Colonic mucosa (tissue), 4 donors: ENCODE measurements around the gene TRAPPC12. TPM values are rescaled to one million over a fixed set of nuclear protein-coding genes. Genes with fewer than 3 reads are reported as not detected.

ENCODE experiments used
- DNase-seq: peaks from one replicate; pipeline ENCODE4 v3.0.0-alpha.2; 2020
- H3K27ac ChIP-seq: fragments of 200-600 bp; one replicate; pipeline ENCODE4 v1.8.0; 2021
- H3K27me3 ChIP-seq: fragments of 200-600 bp; one replicate; pipeline ENCODE4 v1.8.0; 2021
- H3K36me3 ChIP-seq: fragments of 200-600 bp; one replicate; pipeline ENCODE4 v1.8.0; 2021
- H3K4me1 ChIP-seq: fragments of 200-600 bp; one replicate; pipeline ENCODE4 v1.8.0; 2021; ENCODE audit warnings: mild to moderate bottlenecking
- H3K4me3 ChIP-seq: fragments of 200-600 bp; one replicate; pipeline ENCODE4 v1.8.0; 2021
- H3K9ac ChIP-seq, 2 donors: one replicate each; pipeline ENCODE4 v1.7.0; 2013; ENCODE audit warnings: control low read depth in 2 of 2, low read depth in 2 of 2, low read length in 2 of 2
- H3K9me3 ChIP-seq: fragments of 200-600 bp; one replicate; pipeline ENCODE4 v1.8.0; 2021
- CTCF ChIP-seq: fragments of 200-600 bp; IDR thresholded peaks from one replicate; pipeline ENCODE4 v1.8.0; 2022; ENCODE audit warnings: antibody characterized with exemption, mild to moderate bottlenecking
- intact Hi-C: fragments of 100-400 bp; cut with DNase I; formaldehyde crosslinking; loops from one replicate; pipeline ENCODE4 v1.14.1; 2022
- total RNA-seq, 2 donors: library from RNA; stranded (reverse); fragmentation: NEBNext Ultra II Directional in 1 of 2; extraction: Animal tissue kit (Norgen Biotek cat#: 25700) in 1 of 2; gene quantifications; one replicate each; pipeline ENCODE4 v1.2.1, GENCODE V29; 2021
- donor health status: healthy.
- donor health status: DM: no; HTN: no; CAD: no.
- donor health status: DM: no; HTN: no; CAD: no.

The TRAPPC12 gene
- total RNA-seq, 2 donors from 2014 or later = 59.1 to 91.5 TPM

DNA sequence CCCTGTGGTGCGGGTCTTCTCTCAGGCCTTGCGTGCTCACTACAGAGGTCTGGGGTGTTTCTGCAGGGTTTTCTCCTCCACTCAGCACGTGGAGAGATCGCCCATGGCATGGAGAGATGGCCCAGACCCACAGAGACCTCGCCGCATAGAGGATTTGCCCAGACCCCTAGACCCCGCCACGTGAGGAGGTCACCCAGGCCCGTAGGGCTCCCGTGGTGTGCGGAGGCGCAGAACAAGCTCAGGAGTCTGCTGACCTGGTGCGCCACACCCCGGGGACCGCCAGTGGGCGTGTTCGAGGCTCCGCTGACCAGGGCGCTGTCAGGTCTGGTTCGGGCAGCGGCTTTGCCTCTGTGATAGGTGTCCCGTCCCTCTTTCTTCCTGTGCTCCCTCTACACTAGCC, 75.3 kb downstream of the TRAPPC12 start:
- H3K9ac ChIP-seq = no peak overlapping the region
- intact Hi-C loops = no loop called here
- no peak overlapping the region for H3K4me3 ChIP-seq
- H3K27me3 ChIP-seq = no peaks in the 10 kb centered on the region
- no peak for TF ChIP-seq CTCF
- no peaks in the 10 kb centered on the region for H3K36me3 ChIP-seq
- no peaks in the 10 kb centered on the region for H3K9me3 ChIP-seq
- no peaks in the 10 kb centered on the region for H3K4me1 ChIP-seq
- no peak for DNase-seq
- no peak overlapping the region for H3K27ac ChIP-seq

- Histone ChIP-seq H3K27ac (no peak overlapping the region), H3K9ac (no peak overlapping the region), H3K4me3 (no peak overlapping the region), H3K4me1 (no peaks in the 10 kb centered on the region), H3K36me3 (no peaks in the 10 kb centered on the region), H3K27me3 (no peaks in the 10 kb centered on the region), H3K9me3 (no peaks in the 10 kb centered on the region)
- TF ChIP-seq CTCF = no peak
- intact Hi-C loops = no loop called here
- DNase-seq = no peak
Measured at GRCh38 chr2:3456125-3456524, 76.6 kb downstream of the TRAPPC12 start.

GRCh38 chr2:3457524-3458395, 78.3 kb downstream of the TRAPPC12 start:
- no peaks in the 10 kb centered on the region for H3K4me1 ChIP-seq
- no peak overlapping the region for H3K9ac ChIP-seq
- DNase-seq = no peak
- TF ChIP-seq CTCF = no peak
- no peaks in the 10 kb centered on the region for H3K27me3 ChIP-seq
- intact Hi-C loops = no loop called here
- no peaks in the 10 kb centered on the region for H3K36me3 ChIP-seq
- H3K27ac ChIP-seq = no peak overlapping the region
- H3K4me3 ChIP-seq = no peak overlapping the region
- H3K9me3 ChIP-seq = no peaks in the 10 kb centered on the region

GRCh38 chr2:3458396-3459184, 79.1 kb downstream of the TRAPPC12 start:
- no peaks in the 10 kb centered on the region for H3K4me1 ChIP-seq
- no peaks in the 10 kb centered on the region for H3K36me3 ChIP-seq
- intact Hi-C loops = no loop called here
- TF ChIP-seq CTCF = no peak
- H3K9me3 ChIP-seq = no peaks in the 10 kb centered on the region
- H3K9ac ChIP-seq = no peak overlapping the region
- no peak overlapping the region for H3K4me3 ChIP-seq
- DNase-seq = no peak
- no peaks in the 10 kb centered on the region for H3K27me3 ChIP-seq
- no peak overlapping the region for H3K27ac ChIP-seq

- TF ChIP-seq CTCF = no peak
- DNase-seq = no peak
- Histone ChIP-seq H3K4me3 (no peak overlapping the region), H3K9me3 (no peaks in the 10 kb centered on the region), H3K36me3 (no peaks in the 10 kb centered on the region), H3K27ac (no peak overlapping the region), H3K4me1 (no peaks in the 10 kb centered on the region), H3K9ac (no peak overlapping the region), H3K27me3 (no peaks in the 10 kb centered on the region)
- intact Hi-C loops = loop anchor here (5.0 kb wide), 1 partner anchor 37 kb away; no protein-coding TSS in a partner anchor
Measured at GRCh38 chr2:3459185-3460015, 79.9 kb downstream of the TRAPPC12 start.
